Measurements from ENCODE around the gene SND1.

SND1 gene

DNA sequence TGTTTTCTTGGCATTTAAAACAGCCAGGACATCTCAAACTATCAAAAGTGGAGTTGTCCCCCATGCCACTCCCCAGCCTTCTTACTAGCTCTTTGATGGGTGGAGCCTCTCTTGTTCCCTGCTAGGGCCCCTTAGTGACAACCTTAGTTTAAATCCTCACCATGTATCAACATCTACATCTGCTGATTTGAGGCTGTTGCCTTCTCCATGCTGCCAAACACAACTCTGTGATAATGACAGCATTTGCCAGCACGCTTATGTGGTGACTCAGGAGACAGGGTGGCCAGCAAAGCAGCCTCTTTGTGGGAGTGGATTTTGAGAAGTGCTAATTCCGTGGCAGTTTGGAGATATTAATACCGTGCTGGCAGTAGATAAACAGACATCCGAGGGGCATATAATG lies 233.8 kb downstream of the SND1 start:
- DNase-seq (ENCODE audit: low read depth in 1 of 2, low spot score in 1 of 2): no peak

DNA sequence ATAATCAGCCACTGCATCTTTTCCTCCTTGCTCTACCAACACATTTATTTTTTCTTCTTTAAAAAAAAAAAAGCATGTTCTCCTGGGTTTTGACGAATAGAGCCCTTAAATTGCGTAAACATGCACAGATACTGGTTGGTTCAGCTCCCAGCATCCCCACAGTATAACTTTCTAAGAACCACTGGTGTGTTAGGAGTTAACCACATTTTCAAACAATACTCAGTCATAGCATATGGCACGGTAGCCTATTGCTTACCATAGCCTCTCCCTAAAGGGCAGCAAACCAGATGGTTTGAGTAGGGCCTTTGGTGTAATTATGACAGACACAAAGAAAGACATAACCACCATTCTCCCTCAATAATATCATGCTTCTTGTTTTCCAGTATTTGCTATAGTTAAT lies 234.3 kb downstream of the SND1 start:
- DNase-seq (ENCODE audit: low read depth in 1 of 2, low spot score in 1 of 2): no peak

DNA sequence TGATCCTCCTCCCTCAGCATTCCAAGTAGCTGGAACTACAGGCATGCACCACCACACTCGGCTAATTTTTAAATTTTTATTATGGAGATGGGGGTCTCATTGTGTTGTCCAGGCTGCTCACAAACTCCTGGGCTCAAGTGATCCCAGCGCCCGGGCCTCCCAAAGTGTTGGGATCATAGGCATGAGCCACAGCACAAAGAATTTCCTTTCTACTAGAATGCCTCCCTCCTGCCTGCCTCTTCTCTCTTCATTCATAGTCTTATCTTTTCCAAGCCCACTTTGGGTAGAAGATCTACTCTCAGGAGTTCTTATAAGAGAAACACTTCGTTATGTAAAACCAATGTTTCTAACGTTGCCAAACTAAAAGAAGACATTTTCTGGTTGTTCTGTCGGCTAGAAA lies 235.1 kb downstream of the SND1 start:
- no peak for DNase-seq (ENCODE audit: low read depth in 1 of 2, low spot score in 1 of 2)

DNA sequence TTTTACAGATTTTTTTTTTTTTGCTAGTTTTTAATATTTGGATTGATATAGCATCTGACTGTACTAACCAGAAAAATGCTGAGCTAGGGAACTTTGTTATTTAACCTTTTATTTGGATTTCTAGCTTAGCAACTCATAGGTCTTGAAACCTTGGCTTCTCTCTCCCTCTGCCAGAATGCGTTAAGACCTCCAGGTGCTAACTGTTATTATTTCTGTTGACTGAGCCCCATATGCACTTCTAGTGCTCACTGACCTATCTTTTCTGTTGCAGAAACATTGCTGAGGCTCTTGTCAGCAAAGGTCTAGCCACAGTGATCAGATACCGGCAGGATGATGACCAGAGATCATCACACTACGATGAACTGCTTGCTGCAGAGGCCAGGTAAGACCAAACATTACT lies 235.6 kb downstream of the SND1 start:
- no peak for DNase-seq (ENCODE audit: low read depth in 1 of 2, low spot score in 1 of 2)

DNA sequence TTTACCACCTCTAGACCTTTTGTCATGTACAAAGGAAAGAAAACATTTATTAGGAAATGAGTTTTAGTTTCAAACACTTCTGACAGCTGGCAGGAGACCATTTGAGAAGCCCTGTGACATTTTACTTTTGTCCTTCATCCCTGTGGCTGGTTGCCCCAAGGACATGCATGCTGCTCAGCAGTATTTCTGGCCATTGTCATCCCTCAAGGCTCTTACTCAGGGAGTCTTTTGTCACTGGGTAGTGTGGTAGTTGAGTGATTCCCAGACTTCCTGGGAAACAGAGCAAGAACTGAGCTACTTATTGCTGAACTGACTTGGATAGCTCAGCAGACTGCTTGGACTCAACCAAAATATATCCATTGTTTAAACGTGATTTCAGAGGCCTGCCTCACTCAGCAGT lies 236.4 kb downstream of the SND1 start:
- no peak for DNase-seq (ENCODE audit: low read depth in 1 of 2, low spot score in 1 of 2)

DNA sequence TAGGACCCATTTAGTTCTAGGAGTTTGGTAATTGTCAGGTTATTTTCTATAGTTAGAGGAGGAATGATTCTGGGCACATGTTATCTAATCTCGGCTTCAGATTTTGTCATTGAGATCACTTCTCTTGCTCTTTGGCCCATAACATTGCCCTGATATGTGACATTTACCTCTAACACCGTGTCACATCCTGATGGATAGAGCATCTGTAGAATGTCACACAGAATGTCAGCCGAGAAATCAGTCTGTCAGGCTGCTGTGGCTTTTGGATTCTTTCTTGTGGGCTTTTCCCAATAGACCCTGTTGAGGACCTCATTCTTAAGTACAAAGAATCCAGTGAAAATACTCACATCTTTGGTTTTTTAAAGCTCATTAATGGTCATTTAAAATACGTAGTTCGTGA lies 236.8 kb downstream of the SND1 start:
- no peak for DNase-seq (ENCODE audit: low read depth in 1 of 2, low spot score in 1 of 2)

DNA sequence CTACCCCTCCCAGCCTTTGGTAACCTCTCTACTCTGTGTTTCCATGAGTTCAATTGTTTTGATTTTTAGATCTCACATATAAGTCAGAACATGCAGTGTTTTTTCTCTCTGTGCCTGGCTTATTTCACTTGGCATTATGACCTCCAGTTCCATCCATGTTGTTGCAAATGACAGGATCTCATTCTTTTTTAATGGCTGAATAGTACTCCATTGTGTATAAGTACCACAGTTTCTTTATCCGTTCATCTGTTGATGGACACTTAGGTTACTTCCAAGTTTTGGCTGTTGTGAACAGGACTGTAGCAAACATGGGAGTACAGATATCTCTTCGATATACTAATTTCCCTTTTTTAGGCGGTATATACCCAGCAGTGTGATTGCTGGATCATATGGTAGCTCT lies 237.7 kb downstream of the SND1 start:
- no peak for DNase-seq (ENCODE audit: low read depth in 1 of 2, low spot score in 1 of 2)

DNA sequence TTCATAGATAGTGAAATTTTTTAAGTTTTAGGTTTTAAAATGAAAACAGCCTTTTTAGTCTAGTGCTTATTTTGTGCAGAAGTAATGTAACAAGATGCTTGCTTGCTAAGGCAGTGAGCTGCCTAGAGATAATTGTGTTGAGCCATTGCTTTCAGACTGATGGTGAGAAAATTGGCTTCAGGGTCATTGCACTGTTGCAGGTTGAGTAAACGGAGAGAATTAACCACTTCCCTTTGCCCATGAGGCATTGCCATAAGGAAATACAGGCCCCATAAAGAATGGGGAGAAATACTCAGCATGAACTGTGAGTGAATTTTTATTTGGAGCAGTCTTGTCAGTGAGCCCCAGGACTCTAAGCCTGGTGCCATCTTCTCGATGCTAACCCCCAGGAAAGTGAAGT lies 238.7 kb downstream of the SND1 start:
- no peak for DNase-seq (ENCODE audit: low read depth in 1 of 2, low spot score in 1 of 2)

DNA sequence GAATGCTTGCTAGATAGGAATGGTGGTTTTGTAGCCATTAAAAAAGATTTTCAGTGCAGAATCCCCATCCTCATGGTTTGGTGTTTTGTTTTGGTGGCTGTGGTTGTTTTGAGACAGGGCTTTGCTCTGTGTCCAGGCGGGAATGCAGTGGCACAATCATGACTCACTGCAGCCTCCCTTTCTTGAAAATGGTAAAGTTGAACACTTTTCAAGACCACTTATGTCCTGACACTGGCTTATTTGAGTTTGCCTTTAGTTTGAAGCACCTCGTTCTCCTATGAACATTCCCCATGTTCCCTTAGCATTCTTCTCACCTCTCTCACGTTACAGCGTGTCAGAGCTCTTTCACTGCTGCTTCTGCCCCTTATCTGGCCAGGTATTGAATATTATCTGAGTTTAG lies 239.2 kb downstream of the SND1 start:
- DNase-seq (ENCODE audit: low read depth in 1 of 2, low spot score in 1 of 2): no peak

DNA sequence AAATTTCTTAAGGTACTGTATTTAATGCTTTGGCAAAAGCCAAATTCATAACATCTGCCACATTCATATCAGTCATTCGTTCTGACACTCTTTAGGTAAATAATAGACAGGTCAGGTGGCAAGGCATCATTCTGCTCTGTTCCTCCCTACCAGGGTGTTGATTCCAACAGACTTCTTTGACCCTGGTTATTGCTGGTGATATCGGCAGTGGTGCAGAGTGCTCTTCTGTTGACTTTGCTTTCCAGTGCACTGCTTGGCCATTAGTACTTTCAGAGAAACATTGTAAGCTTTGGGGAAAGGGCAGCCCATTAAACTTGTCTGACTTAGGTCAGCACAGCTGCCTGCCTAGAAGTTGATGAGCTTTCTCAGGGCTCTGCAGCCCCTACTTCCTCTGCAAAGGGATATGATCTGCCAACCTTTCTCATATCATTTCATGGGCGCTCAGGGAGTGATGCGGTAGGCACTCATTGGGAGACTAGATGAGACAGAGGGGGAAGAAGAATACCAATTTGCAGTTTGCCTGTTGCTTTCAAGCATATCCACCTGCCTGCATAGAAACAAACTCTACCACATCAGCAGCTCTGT lies 240.0 kb downstream of the SND1 start:
- DNase-seq (ENCODE audit: low read depth in 1 of 2, low spot score in 1 of 2): no peak

DNA sequence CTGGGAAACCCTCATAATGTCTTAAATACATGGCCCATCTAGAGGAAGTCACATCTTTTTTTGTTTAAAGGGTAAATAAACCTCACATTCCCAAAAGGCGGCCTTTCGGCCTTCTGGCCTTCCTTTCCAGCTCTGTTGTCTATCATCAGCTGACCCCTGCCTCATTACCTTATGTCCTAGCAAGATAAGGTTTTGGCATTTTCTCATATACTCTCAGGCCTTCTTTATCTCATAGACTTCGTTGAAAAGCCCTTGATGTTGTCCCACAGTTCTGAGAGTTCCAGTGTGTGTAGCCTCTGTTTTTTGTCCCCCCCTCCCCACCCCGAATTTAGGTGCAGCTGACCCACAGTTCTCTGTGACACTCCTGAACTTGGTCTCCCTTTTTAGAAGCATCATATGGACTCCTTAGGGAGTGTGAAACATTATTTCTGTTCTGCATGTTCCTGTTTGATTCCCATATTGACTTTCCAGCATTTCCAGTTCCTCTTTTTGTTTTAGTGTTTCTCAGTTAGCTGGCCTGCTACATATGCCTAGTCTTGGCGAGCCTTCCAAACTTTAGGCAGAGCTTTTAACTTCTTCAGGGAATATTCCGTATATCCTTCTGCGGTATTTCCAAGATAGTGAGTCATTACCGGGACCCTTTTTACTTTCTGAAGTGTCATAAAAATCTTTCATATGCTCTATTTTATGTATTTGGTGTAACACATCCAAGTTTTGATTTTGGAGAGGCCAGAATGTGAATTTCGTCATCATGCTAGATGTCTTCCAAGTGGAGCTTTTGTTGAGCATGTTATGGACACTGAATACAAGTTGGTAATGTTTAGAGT lies 240.7 kb downstream of the SND1 start:
- no peak for DNase-seq (ENCODE audit: low read depth in 1 of 2, low spot score in 1 of 2)

DNA sequence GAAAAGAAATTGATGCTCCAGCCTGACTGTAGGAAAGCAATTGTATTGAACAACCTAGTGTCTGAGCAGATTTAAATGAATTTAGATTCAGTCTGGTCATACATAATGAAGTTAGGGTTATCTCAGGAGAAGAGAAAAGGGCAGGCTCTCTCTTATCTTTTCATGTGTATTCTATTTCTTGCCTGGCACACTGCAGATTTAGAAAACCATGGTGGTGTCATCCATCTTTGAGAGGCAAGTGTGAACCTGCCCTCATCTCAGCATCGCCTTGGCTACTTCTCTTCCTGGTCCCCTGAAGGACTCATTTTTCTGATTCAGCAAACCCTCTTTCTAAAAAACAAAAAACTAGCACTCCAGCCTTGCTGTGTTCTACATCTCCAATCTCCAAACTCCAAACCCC lies 241.6 kb downstream of the SND1 start:
- no peak for DNase-seq (ENCODE audit: low read depth in 1 of 2, low spot score in 1 of 2)

DNA sequence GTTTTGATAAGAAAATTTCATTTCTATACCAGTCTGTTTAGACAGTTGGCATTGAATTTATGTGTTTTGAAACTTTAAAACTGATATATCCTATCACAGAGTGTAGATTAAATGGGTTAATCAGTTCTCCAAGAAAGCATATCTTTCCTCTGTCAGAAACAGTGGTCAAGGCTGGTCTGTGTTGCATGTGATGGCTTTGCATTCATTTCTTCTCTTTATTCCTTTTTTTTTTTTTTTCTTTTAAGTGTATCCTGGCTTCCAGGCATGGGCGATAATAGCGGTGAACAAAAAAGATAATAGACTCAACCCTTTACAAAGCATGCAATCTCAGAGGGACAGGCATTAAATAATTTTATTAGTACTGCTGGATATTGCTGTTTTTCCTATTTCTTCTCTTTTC lies 242.6 kb downstream of the SND1 start:
- no peak for DNase-seq (ENCODE audit: low read depth in 1 of 2, low spot score in 1 of 2)

DNA sequence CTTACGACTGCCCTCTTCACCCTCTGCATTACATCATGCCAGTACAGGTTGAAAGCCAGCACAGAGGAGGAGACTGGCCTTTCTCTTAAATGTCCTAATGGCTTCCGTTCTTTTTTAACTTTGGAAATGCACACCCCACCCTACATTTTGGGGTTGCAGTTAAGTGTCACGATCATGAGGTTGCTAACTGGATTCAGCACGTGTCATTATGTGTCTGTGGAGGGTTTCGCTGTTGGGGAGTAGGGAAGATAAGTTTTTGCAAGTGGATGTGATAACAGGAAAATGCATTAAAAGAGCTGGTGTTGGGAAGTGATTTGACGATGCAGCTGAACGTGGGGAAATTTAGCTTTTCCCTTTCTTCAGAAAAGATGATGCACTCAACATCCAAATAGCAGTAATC lies 243.4 kb downstream of the SND1 start:
- no peak for DNase-seq (ENCODE audit: low read depth in 1 of 2, low spot score in 1 of 2)

DNA sequence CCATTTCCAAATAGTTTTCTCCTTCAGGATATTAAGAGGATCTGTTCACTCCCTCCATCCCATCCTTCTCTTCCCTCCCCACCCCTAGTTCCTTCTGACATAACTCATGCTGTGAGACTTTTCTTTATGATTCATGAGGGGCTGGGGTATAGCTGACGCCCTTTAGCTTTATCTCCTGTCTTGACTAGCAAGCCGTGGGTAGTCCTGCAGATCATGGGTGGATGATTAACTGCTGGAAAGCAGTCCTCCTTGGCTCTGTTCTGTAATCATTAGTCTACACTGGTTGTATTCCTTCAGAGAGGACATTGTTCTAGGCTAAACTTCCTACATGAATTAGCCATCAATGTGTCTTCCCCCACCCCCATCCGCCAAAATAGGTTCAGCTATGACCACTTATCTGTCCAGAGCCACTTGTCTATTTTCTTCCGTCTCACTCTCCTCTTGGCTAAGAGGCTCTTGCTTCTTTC lies 243.9 kb downstream of the SND1 start:
- DNase-seq (ENCODE audit: low read depth in 1 of 2, low spot score in 1 of 2): no peak

DNA sequence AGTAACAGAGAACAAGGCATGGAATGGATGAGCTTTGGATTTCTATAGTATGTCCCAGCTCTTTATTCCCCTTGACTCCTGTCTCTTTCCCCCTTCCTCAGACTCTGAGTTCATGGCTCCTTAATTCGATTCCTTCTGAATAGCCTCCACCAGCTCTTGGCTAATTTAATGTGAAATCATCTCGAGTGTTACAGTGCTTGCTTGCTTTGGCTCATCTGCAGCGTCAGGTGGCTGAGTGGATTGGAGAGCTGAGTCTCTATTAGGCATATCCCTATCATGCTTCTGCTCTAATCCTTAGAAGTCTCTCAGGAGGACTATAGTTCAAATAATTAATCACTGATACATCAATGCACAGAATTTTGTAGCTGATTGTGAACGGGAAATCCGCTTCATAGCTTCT lies 244.7 kb downstream of the SND1 start:
- DNase-seq (ENCODE audit: low read depth in 1 of 2, low spot score in 1 of 2): no peak

DNA sequence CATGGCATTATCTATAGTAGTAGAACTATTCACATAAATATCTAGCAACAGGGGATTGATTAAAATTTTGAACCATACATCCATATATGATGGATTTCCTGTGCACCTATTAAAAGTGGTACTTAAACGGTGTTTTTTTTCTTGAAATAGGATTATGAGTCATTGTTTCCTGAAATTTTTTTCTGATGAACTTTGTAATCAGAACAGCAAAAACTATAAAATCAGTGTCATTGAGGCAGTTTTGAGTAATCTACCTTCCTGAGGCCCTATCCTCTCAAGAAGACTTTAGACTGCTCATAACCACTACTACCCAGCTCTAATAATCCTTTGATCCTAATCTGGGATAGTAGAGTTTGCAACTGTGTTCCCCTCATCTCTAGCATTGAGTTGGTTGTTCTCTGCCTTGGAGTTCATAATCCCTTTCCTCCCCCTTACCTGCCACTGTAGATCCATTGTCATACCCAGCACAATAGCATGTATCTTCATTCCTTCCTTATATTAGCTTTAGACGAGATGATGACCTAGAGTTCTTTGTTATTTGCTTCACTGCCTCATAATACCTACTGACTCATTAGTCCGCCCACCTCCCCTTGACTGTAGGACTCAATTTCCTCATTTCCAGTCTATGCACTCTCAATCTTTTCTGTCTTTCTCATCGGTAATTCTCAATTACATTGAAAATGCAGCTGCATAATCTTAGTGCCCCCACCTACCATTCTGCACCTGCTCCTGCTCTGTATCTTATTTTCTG lies 245.9 kb downstream of the SND1 start:
- DNase-seq (ENCODE audit: low read depth in 1 of 2, low spot score in 1 of 2): no peak

DNA sequence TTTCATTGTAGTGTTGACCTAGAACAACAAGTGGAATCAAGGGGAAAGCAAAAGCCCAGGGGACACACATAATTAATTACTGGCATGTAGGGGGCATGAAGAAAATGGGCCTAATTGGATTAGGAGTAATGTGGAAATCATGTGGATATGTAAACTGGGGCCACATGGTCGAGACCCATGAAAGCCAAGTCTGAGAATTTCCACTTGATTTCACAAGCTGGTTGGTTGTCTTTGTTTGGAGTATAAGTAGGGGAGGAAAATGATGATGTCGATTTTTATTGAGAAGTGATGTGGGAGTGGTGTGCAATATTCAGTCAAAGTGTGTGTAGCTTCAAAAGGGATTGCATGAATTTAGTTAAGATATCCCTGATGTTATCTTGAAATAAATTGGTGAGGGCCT lies 247.4 kb downstream of the SND1 start:
- no peak for DNase-seq (ENCODE audit: low read depth in 1 of 2, low spot score in 1 of 2)

DNA sequence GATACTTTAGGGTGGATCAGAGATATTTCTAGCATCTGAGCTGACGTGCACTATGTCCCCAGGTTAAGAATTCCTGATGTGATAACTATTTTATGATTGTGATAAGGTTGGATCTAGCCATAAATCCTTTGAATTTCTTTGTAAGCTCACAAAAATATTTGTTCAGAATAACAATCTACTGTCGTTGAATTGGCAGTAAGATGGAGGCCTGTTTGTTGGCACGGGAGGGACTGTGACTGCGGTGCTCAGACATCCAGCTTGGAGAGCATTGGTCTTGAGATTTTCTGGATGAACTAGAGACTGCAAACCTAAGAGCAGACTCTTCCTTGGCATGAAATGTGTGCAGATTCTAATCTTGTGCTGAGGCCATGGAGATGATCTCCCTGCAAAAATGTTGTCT lies 248.1 kb downstream of the SND1 start:
- DNase-seq (ENCODE audit: low read depth in 1 of 2, low spot score in 1 of 2): no peak

DNA sequence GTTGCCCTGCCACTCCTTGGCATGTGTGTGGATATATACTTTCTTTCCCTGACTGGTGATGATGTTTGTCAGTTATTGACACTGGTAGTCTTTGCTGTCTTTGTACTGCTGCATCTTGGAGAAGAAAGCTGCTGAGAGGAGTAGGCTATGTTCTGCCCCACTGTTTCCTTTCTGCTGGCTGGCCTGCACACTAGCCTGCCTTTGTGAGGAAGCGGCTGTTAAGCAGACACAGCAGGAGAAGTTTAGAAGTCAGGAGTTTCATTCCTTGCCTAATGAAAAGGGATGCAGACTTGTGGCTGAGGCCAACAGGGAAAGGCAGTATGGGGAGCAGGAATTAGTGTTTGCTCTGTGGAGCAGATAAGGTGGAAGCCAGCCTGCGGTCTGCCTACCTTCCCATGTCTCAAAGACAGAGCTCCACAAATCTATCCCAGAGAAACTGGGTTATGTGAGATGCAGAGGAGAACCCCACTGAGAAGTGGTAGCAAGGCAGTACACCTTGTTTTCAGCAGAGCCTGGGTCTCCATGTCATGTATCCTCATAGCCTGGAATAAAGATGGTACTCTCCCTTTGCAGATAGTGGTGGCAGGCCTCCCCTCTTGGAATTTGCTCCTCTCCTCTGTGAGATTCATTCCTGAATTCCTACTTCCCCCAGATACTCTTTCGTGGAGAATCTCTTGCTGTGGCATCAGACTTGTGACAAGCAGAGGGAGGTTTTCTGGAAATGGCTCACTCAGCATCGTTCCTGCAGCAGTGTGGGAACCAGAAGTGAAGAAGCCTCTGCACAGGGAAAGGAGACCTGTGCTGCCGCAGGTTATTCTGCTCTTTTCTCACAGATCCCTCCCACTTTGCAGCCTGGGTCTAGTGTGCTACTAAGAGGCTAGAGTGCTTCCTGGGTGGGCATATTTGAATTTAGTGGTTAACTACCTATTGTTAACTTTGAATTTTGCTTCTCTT lies 249.0 kb downstream of the SND1 start:
- DNase-seq (ENCODE audit: low read depth in 1 of 2, low spot score in 1 of 2): no peak

Data from stimulated activated CD4-positive, alpha-beta T cell treated with anti-CD3 and anti-CD28 coated beads, Interleukin-15, amount 100 ng/mL, for 1 hour (primary cell).